HEK293T (cell line): Measurements from ENCODE around the gene TTC39C.

Source experiments
- CTCF ChIA-PET: fragments of 350-600 bp; formaldehyde crosslinking; extraction: SDS; loops from one replicate; lab custom pipeline; 2021; ENCODE audit warnings: antibody characterized with exemption, inconsistent platforms; lab: Yijun Ruan, JAX
- POLR2A ChIA-PET: fragments of 350-600 bp; formaldehyde crosslinking; extraction: SDS; loops from one replicate; lab custom pipeline; 2020; ENCODE audit warnings: antibody characterized with exemption, inconsistent platforms; lab: Yijun Ruan, JAX
- DNase-seq: peaks from one replicate; pipeline ENCODE4 v3.0.0; 2012; ENCODE audit warnings: mixed read lengths; ENCODE audit errors: extremely low spot score
- ARNT ChIP-seq: fragments of 450-650 bp; IDR thresholded peaks from 2 replicates; pipeline ENCODE4 v1.6.1; 2017; ENCODE audit warnings: mild to moderate bottlenecking
- BHLHE40 ChIP-seq: fragments of 450-650 bp; IDR thresholded peaks from 2 replicates; pipeline ENCODE4 v1.6.1; 2016; ENCODE audit warnings: mild to moderate bottlenecking, moderate library complexity, borderline replicate concordance
- CTBP1 ChIP-seq: fragments of 450-650 bp; IDR thresholded peaks from 2 replicates; pipeline ENCODE4 v1.6.1; 2016; ENCODE audit warnings: borderline replicate concordance
- ELF4 ChIP-seq: fragments of 450-650 bp; IDR thresholded peaks from 2 replicates; pipeline ENCODE4 v1.6.1; 2017; ENCODE audit warnings: antibody characterized with exemption
- FOXA1 ChIP-seq: fragments of 450-650 bp; IDR thresholded peaks from 2 replicates; pipeline ENCODE4 v1.6.1; 2016; ENCODE audit warnings: mild to moderate bottlenecking
- FOXK2 ChIP-seq: fragments of 450-650 bp; IDR thresholded peaks from 2 replicates; pipeline ENCODE4 v1.6.1; 2016; ENCODE audit warnings: mild to moderate bottlenecking
- FOXM1 ChIP-seq: fragments of 450-650 bp; IDR thresholded peaks from 2 replicates; pipeline ENCODE4 v1.6.1; 2017; ENCODE audit warnings: mild to moderate bottlenecking, borderline replicate concordance
- HDGF ChIP-seq: fragments of 450-650 bp; IDR thresholded peaks from 2 replicates; pipeline ENCODE4 v1.6.1; 2017; ENCODE audit warnings: antibody characterized with exemption, borderline replicate concordance
- L3MBTL2 ChIP-seq: fragments of 450-650 bp; conservative IDR thresholded peaks from 2 replicates; pipeline ENCODE4 v1.6.1; 2016; ENCODE audit warnings: mild to moderate bottlenecking
- LEF1 ChIP-seq: fragments of 450-650 bp; IDR thresholded peaks from 2 replicates; pipeline ENCODE4 v1.6.1; 2017; ENCODE audit warnings: mild to moderate bottlenecking, borderline replicate concordance
- NFRKB ChIP-seq: fragments of 450-650 bp; IDR thresholded peaks from 2 replicates; pipeline ENCODE4 v1.6.1; 2016; ENCODE audit warnings: mild to moderate bottlenecking, moderate library complexity
- SP1 ChIP-seq: fragments of 450-650 bp; IDR thresholded peaks from 2 replicates; pipeline ENCODE4 v1.6.1; 2017
- SUZ12 ChIP-seq: fragments of 450-650 bp; IDR thresholded peaks from 2 replicates; pipeline ENCODE4 v1.6.1; 2016; ENCODE audit warnings: mild to moderate bottlenecking
- TARDBP ChIP-seq: fragments of 450-650 bp; IDR thresholded peaks from 2 replicates; pipeline ENCODE4 v1.6.1; 2016
- ZNF384 ChIP-seq: fragments of 450-650 bp; IDR thresholded peaks from 2 replicates; pipeline ENCODE4 v1.6.1; 2016
- TF ChIP-seq, protein P1 (sequence below): fragments of 450-650 bp; IDR thresholded peaks from 2 replicates; pipeline ENCODE4 v1.6.1; 2016

TTC39C gene

DNA sequence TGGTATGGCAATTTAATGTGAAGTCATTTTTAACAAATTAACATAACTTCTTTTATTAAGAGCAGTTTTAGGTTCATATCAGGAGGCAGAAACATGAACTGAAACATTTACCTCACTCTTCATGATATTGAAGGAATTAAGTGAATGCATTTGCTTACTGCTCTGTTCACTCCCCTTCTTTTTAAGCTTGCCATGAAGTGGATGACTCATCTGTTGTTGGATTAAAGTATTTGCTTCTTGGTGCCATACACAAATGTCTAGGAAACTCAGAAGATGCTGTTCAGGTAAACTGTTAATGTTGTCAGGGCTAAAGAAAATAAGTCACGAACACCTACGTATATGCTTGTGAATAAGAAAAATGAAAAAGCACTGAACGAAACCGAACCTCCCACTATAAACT lies 114.1 kb downstream of the TTC39C start:
- no peak for DNase-seq
- no peak for TF ChIP-seq ARNT
- no peak for TF ChIP-seq L3MBTL2
- TF ChIP-seq BHLHE40, result no peak
- no peak for TF ChIP-seq FOXA1
- no peak for TF ChIP-seq FOXK2
- no peak for TF ChIP-seq FOXM1
- no peak for TF ChIP-seq SP1
- TF ChIP-seq ELF4, result no peak
- TF ChIP-seq HDGF, result no peak
- ChIA-PET POLR2A (interaction anchor here (1.0 kb wide), 1 partner anchor 10 kb away, joined by 5 read pairs; the partner anchor contains the start of gene CABYR), CTCF (interaction anchor here (0.6 to 0.7 kb wide), 2 partner anchors 19 to 186 kb away, joined by 3 read pairs; no protein-coding TSS in a partner anchor)

DNA sequence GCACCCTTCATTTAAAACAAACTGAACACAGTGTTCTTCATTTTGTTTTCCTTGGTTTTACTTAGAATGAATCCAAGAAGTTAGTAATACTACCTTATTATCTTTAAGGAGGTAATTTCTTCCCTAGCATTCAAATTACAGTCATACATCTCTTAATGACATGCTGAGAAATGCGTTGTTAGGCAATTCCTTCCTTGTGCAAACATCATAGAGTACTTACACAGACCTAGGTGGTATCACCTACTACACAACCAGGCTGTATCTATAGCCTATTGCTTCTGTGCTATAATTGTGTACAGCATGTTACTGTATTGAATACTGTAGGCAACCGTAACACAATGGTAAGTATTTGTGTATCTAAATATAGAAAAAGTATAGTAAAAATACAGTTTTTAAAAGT lies 115.9 kb downstream of the TTC39C start:
- ChIA-PET CTCF (no interaction called here), POLR2A (no interaction called here)
- DNase-seq, result no peak
- TF ChIP-seq ARNT (no peak), SUZ12 (no peak), ELF4 (no peak), LEF1 (no peak), HDGF (no peak), FOXK2 (no peak), NFRKB (no peak), FOXM1 (no peak), BHLHE40 (no peak)

DNA sequence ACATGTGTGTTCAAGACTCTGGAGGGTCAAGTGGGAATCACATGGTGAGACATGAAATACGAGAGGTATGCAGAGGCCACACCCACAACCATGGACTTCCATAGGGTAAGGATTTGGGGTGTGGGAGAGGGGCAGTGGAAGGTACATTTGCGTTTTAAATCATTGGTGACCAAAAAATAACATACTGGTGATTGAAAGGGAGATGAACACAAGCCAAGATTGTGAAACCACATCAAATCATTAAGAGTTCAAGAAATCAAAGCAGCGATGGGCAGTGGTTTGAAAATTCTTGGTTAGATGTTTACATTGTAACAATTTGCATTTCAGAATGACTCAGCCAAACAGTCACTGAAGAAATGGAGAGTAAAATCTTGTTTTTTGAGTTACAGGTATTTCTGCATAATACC lies 122.4 kb downstream of the TTC39C start:
- DNase-seq, result no peak
- ChIA-PET CTCF (interaction anchor here (1.0 kb wide), 1 partner anchor 40 kb away, joined by 3 read pairs; no protein-coding TSS in a partner anchor), POLR2A (no interaction called here)
- TF ChIP-seq SP1, result no peak
- TF ChIP-seq FOXK2, result no peak
- no peak for TF ChIP-seq HDGF

DNA sequence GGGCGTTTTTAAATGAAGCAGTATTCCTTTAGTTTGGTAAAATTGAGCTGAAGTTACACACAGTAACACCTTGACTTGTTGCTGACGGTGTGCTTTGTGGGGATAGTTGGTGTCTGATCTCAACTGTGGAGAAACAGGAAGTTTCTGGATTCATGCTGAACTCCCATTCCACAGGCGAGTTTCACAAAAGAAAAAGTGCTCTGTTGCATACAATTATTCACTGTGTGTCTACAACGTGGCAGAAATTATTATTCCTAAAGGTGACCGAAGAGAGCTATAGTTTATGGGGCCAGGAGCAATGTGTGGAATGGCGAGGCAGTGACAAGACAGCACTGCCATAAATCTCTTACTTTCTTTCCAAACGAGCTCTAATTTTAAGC lies 123.8 kb downstream of the TTC39C start:
- TF ChIP-seq L3MBTL2 (no peak), SP1 (no peak), HDGF (no peak)
- TF ChIP-seq, protein P1, sequence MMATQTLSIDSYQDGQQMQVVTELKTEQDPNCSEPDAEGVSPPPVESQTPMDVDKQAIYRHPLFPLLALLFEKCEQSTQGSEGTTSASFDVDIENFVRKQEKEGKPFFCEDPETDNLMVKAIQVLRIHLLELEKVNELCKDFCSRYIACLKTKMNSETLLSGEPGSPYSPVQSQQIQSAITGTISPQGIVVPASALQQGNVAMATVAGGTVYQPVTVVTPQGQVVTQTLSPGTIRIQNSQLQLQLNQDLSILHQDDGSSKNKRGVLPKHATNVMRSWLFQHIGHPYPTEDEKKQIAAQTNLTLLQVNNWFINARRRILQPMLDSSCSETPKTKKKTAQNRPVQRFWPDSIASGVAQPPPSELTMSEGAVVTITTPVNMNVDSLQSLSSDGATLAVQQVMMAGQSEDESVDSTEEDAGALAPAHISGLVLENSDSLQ, result peak; percentile 62
- CTCF ChIA-PET, result interaction anchor here (1.1 to 1.9 kb wide), 3 partner anchors 18 to 351 kb away, joined by 3 to 6 read pairs (median 3); no protein-coding TSS in a partner anchor
- POLR2A ChIA-PET, result interaction anchor here (0.6 to 2.2 kb wide), 42 partner anchors 9 to 694 kb away, joined by 3 to 14 read pairs (median 4); no protein-coding TSS in a partner anchor
- no peak for DNase-seq

DNA sequence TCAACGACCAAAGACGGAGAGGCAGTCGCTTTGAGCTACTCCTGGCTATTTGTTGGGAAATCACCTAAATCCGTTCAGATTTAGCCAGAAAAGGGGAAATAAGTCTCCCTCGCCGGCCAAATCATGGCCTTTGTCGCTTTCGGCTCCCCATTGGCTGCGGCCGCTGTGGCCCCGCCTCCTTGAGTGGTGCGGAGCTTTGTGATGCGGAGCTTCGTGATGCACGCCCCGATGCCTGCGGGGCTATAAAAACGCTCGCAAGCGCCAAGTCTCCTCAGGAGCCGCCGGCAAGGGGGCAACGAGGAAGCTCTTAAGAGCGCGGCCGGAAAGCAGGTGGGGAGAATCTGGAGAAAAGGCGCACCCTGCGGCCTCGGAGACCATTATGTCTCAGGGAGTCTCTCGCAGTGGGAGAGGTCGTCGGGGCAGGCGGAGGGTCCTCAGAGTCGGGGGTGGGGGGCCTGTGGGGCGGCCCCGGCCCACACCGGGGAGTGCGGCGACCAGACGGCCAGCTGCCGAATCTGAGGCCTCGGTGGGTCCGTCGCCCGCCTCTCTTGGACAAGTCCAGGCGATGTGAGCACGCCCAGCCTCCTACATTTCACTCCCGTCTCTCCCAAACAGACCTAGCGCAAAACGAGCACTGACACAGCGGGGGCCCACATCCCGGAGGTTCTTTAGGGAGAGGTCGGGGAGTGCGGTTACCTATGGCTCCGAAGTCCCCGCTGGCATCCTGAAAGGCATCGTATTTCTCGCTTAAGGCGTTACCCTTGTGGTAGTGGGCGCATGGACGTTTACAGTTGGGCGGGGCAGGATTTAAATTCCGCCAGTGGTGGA lies 124.4 kb downstream of the TTC39C start, which contains the start of gene CABYR:
Gene CABYR, plus strand, starts transcription at position 274 of the 828 bp plus-strand sequence. CDS start 4,053 bp downstream, outside the sequence.
- POLR2A ChIA-PET, result interaction anchor here (0.6 to 2.2 kb wide), 46 partner anchors 8 to 693 kb away, joined by 3 to 14 read pairs (median 4); no protein-coding TSS in a partner anchor
- DNase-seq, result peak; percentile 94
- CTCF ChIA-PET, result interaction anchor here (1.1 to 1.9 kb wide), 4 partner anchors 19 to 350 kb away, joined by 3 to 6 read pairs (median 3); partner anchors contain the start of gene TTC39C
- no peak for TF ChIP-seq CTBP1
- TF ChIP-seq FOXK2, result no peak
- no peak for TF ChIP-seq BHLHE40
- TF ChIP-seq ELF4, result peak; percentile 81
- TF ChIP-seq L3MBTL2, result peak; percentile 81
- no peak for TF ChIP-seq HDGF
- no peak for TF ChIP-seq FOXM1
- TF ChIP-seq, protein P1, result 0 out of 2 replicates have a peak, but pooled peaks have one; percentile 12
- no peak for TF ChIP-seq FOXA1
- TF ChIP-seq ARNT, result no peak
- TF ChIP-seq ZNF384, result no peak
- no peak for TF ChIP-seq SP1
- TF ChIP-seq TARDBP, result no peak
- TF ChIP-seq SUZ12, result no peak
- no peak for TF ChIP-seq NFRKB
- no peak for TF ChIP-seq LEF1

DNA sequence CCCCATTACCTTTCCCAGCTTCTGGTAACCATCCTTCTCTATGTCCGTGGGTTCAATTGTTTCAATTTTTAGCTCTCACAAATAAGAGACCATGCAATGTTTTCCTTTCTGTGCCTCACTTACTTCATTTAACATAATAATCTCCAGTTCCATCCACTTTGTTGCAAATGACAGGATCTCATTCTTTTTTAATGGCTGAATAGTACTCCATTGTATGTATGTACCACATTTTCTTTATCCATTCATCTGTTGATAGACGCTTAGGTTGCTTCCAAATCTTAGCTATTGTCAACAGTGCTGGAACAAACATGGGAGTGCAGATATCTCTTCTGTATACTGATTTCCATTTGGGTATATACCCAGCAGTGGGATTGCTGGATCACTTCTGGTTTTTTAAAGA lies 126.1 kb downstream of the TTC39C start:
- TF ChIP-seq L3MBTL2 (no peak), LEF1 (no peak), BHLHE40 (no peak), FOXM1 (no peak), FOXA1 (no peak), CTBP1 (no peak), NFRKB (no peak), FOXK2 (no peak), ZNF384 (no peak), HDGF (no peak), TARDBP (no peak), SUZ12 (no peak), ELF4 (no peak), SP1 (no peak)
- no peak for DNase-seq
- CTCF ChIA-PET, result no interaction called here
- POLR2A ChIA-PET, result interaction anchor here (1.1 kb wide), 1 partner anchor 348 kb away, joined by 4 read pairs; no protein-coding TSS in a partner anchor
